Natural killer cell treated with Interleukin-12 subunit alpha and Interleukin-12 subunit beta and Interleukin-15 and Interleukin-18, amount 100 ng/mL, for 72 hours (primary cell): ENCODE measurements around the gene PHOX2B. TPM values are rescaled to one million over a fixed set of nuclear protein-coding genes. Genes with fewer than 3 reads are reported as not detected.

Experiments
- ATAC-seq, 2 donors: fragments of 150-1000 bp; cut with Tn5 transposase in 1 of 2; sonication (Bioruptor Pico), chemical (Tn5 transposase) in 1 of 2; 2 replicates each; pipeline ENCODE4 v1.10.0; 2021
- DNase-seq: peaks from one replicate; pipeline ENCODE4 v3.0.0; 2022; ENCODE audit warnings: low spot score
- H3K27ac Mint-ChIP-seq, 2 donors: 1 replicate in 1 of 2; 2 replicates in 1 of 2; pipeline ENCODE4 v1.8.0; 2022; ENCODE audit warnings: mixed read lengths in 2 of 2, mild to moderate bottlenecking in 1 of 2, moderate library complexity in 1 of 2
- H3K27me3 Mint-ChIP-seq, 2 donors: 1 replicate in 1 of 2; 2 replicates in 1 of 2; pipeline ENCODE4 v1.8.0; 2022; ENCODE audit warnings: mixed read lengths in 2 of 2
- H3K36me3 Mint-ChIP-seq: one replicate; pipeline ENCODE4 v1.8.0; 2022; ENCODE audit warnings: mixed read lengths
- H3K4me1 Mint-ChIP-seq, 2 donors: 1 replicate in 1 of 2; 2 replicates in 1 of 2; pipeline ENCODE4 v1.8.0; 2022; ENCODE audit warnings: low read depth in 2 of 2, mixed read lengths in 2 of 2, mild to moderate bottlenecking in 1 of 2
- H3K4me3 Mint-ChIP-seq: one replicate; pipeline ENCODE4 v1.8.0; 2022; ENCODE audit warnings: mixed read lengths
- H3K9me3 Mint-ChIP-seq: 2 replicates; pipeline ENCODE4 v1.8.0; 2022; ENCODE audit warnings: mixed read lengths
- total RNA-seq, 2 donors: library from RNA; stranded (reverse); gene quantifications; one replicate each; pipeline ENCODE4 v1.2.3, GENCODE V29; 2022

The PHOX2B gene
- total RNA-seq, result not detected

DNA sequence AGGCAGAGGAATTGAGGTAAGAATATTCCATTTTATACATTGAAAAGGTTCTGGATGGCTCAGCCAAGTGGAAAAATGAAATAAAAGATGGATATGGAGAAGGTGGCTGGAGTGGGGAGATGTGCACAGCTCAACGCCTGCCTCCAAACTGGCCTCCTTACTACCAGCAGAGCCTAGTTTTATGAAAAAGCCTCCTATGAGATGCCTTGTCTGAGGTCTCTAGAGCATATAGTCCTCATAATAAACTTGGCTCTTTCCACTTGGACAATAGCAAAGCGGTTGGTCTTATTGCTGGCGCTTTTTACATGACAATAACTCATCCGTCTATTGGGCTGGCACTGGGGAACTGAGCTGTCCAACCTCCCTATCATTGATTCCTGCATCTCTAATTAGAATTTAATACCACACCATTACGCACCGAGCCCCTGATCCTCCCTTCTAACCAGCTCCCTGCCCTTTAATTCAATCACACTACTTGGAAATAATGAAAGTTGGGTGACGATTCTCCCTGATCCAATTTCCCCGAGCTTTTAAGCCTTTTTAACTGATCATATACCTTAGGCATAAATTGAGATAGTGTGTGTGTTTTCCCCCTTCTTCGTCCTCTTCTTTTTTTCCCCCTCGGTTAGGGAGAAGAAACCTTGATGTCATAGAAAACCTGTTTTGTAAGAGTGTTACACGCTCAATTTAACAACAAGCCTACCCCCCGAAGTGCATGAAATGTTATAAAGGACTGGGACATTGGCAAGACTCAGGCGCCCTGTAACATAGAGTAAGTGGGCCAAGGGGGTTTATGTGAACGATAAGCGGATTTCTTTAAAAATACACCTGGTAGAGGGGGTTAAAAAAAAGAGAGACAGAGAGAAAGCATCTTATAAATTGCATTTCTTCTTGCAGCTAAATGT lies at the start of gene PHOX2B:
Gene PHOX2B, minus strand, starts transcription at position 155 of the 905 bp plus-strand sequence. Its CDS starts 115 bp downstream, at position 40.
- no peaks in the 10 kb centered on the region for H3K9me3 Mint-ChIP-seq
- no peak for ATAC-seq
- H3K36me3 Mint-ChIP-seq, result peaks cover 7% of the 10 kb centered on the region
- no peak within 1 kb of the TSS for H3K27ac Mint-ChIP-seq
- no peak within 1 kb of the TSS for H3K4me3 Mint-ChIP-seq
- peaks cover 0 to 4% of the 10 kb centered on the region in 2 donors for H3K4me1 Mint-ChIP-seq
- DNase-seq, result no peak
- peaks cover 64 to 75% of the 10 kb centered on the region in 2 donors for H3K27me3 Mint-ChIP-seq

DNA sequence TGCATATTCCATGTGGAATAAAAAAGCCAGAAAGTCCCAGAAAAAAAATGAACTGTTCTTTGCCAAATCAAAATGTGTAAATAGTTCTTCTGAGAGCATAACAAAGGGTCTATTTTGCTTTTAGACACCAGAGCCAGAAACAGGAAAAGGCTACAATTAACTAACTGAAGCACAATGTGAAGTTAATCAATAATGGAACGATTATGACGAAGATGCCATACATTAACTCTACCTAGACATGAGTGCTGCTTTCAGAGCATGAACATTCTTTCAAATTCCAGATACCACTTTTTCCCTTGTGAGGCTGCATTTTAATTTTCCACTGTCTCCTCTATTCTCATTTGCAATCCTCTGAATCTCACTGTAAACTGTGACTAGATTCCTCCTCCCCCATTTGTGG lies 48.7 kb upstream of the PHOX2B start:
- peaks cover 4% of the 10 kb centered on the region for H3K9me3 Mint-ChIP-seq
- no peaks in the 10 kb centered on the region for H3K36me3 Mint-ChIP-seq
- H3K27ac Mint-ChIP-seq, result no peak overlapping the region
- H3K27me3 Mint-ChIP-seq, result peaks cover 5 to 7% of the 10 kb centered on the region in 2 donors
- DNase-seq (no peak), ATAC-seq (no peak)
- no peaks in the 10 kb centered on the region for H3K4me1 Mint-ChIP-seq
- H3K4me3 Mint-ChIP-seq, result no peak overlapping the region

GRCh38 chr4:41796545-41797210 lies 48.2 kb upstream of the PHOX2B start:
- no peak for DNase-seq
- Mint-ChIP-seq H3K4me3 (no peak overlapping the region), H3K36me3 (no peaks in the 10 kb centered on the region), H3K27me3 (peaks cover 5 to 7% of the 10 kb centered on the region in 2 donors), H3K4me1 (no peaks in the 10 kb centered on the region), H3K27ac (no peak overlapping the region), H3K9me3 (peaks cover 4% of the 10 kb centered on the region)
- no peak for ATAC-seq

DNA sequence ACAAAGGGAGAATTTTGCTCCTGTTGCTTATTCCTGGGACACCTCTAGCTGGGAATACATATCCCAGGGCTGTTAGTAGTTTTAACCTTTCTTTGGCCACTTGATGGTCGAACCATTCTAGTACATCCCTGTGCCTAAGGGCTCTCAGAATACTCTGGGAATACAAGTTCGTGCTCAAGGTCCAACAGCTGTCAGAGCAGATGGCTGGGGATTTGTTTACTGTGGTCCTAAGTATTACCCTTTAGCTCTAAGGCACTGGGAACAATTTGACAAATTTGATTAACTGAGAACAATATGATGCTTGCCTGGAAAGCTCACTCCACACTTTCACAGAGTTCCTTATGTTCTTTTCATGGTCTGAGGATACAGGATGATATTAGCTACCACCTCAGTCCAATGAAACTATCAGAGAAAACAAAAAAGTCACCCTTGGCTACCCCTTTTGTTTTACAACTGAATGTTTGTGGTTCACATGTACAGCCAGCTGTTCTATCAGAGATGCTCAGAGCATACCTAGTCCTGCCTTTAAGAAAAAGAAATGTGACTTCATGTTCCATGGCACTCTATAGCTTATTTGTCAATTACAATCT lies 47.4 kb upstream of the PHOX2B start:
- ATAC-seq, result no peak
- no peak for DNase-seq
- no peak overlapping the region for H3K4me3 Mint-ChIP-seq
- no peaks in the 10 kb centered on the region for H3K4me1 Mint-ChIP-seq
- no peaks in the 10 kb centered on the region for H3K36me3 Mint-ChIP-seq
- H3K27me3 Mint-ChIP-seq, result peaks cover 9 to 11% of the 10 kb centered on the region in 2 donors
- H3K27ac Mint-ChIP-seq, result no peak overlapping the region
- no peaks in the 10 kb centered on the region for H3K9me3 Mint-ChIP-seq

- ATAC-seq (no peak), DNase-seq (no peak)
- no peaks in the 10 kb centered on the region for H3K9me3 Mint-ChIP-seq
- no peaks in the 10 kb centered on the region for H3K36me3 Mint-ChIP-seq
- H3K27ac Mint-ChIP-seq, result no peak overlapping the region
- peaks cover 9 to 17% of the 10 kb centered on the region in 2 donors for H3K27me3 Mint-ChIP-seq
- H3K4me3 Mint-ChIP-seq, result no peak overlapping the region
- H3K4me1 Mint-ChIP-seq, result no peaks in the 10 kb centered on the region
Observed at GRCh38 chr4:41792166-41792565, 43.6 kb upstream of the PHOX2B start.

DNA sequence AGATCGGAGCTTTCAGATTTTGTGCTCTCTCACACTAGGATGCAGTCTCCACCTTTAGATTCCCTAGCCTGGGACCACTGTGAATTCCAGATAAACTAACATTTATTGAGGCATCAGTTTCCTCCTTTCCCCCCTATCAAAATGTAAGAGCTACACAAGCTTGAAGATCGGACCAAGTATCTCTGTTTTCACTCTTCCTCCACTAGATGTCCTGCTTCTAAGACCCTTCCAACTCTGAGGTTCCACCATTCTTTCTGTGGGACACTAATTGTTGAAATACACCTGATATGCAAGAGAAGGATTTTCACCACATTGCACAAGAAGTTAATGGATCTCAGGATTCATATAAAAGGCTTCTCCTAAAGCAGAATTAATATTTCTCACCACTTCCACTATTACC lies 43.0 kb upstream of the PHOX2B start:
- no peaks in the 10 kb centered on the region for H3K36me3 Mint-ChIP-seq
- ATAC-seq, result no peak

GRCh38 chr4:41787931-41788330 lies 39.4 kb upstream of the PHOX2B start:
- no peaks in the 10 kb centered on the region for H3K36me3 Mint-ChIP-seq
- H3K27me3 Mint-ChIP-seq, result peaks cover 9 to 22% of the 10 kb centered on the region in 2 donors
- no peak for DNase-seq
- H3K9me3 Mint-ChIP-seq, result no peaks in the 10 kb centered on the region
- no peak overlapping the region for H3K4me3 Mint-ChIP-seq
- H3K27ac Mint-ChIP-seq, result no peak overlapping the region
- no peaks in the 10 kb centered on the region for H3K4me1 Mint-ChIP-seq
- no peak for ATAC-seq

More for the DNA sequence above, 43.0 kb upstream of the PHOX2B start:
- peaks cover 9 to 19% of the 10 kb centered on the region in 2 donors for H3K27me3 Mint-ChIP-seq
- no peaks in the 10 kb centered on the region for H3K9me3 Mint-ChIP-seq
- H3K27ac Mint-ChIP-seq, result no peak overlapping the region
- no peak overlapping the region for H3K4me3 Mint-ChIP-seq
- H3K4me1 Mint-ChIP-seq, result no peaks in the 10 kb centered on the region
- no peak for DNase-seq

GRCh38 chr4:41785665-41786064 lies 37.1 kb upstream of the PHOX2B start:
- no peaks in the 10 kb centered on the region for H3K9me3 Mint-ChIP-seq
- ATAC-seq, result no peak
- H3K4me1 Mint-ChIP-seq, result no peaks in the 10 kb centered on the region
- no peak overlapping the region for H3K27ac Mint-ChIP-seq
- H3K4me3 Mint-ChIP-seq, result no peak overlapping the region
- H3K36me3 Mint-ChIP-seq, result no peaks in the 10 kb centered on the region
- H3K27me3 Mint-ChIP-seq, result peaks cover 0 to 11% of the 10 kb centered on the region in 2 donors
- no peak for DNase-seq

DNA sequence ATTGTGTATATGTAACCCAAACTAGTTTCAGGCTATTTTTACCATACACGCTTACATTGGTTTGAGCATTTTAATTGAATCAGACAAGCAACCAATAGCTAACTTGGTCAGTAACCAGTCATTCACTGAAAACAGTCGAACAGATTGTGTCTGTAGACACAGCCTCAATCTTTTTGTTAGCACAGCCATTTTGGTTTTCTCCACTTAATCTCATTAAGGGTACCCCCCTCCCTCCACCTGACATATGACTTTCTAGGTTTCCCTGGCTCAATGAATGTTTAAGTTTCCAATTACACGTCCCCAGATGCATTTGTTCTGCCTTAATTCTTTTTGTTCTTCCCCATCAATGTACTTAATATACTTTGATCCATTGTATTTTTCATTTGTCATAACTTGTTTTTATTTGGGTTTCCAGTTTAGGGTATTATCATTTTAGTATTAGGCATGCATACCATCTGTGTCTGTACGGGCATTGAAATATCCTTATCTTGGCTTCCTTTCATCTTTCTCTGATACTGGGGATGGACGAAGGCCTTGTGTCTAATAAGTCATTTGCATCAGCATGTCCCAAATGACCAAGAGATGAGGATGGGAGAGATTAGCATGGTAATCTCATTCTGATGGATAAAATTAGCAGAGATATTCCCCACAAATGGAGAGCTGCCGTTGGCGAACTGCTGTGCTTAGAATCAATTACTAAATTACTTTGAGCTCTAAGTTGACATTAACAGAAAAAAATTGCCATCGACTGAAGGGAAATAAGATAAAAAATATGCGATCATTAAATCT lies 35.9 kb upstream of the PHOX2B start:
- Mint-ChIP-seq H3K36me3 (no peaks in the 10 kb centered on the region), H3K4me3 (no peak overlapping the region), H3K27ac (no peak overlapping the region), H3K4me1 (no peaks in the 10 kb centered on the region), H3K27me3 (peaks cover 0 to 5% of the 10 kb centered on the region in 2 donors), H3K9me3 (no peaks in the 10 kb centered on the region)
- ATAC-seq (no peak), DNase-seq (no peak)

DNA sequence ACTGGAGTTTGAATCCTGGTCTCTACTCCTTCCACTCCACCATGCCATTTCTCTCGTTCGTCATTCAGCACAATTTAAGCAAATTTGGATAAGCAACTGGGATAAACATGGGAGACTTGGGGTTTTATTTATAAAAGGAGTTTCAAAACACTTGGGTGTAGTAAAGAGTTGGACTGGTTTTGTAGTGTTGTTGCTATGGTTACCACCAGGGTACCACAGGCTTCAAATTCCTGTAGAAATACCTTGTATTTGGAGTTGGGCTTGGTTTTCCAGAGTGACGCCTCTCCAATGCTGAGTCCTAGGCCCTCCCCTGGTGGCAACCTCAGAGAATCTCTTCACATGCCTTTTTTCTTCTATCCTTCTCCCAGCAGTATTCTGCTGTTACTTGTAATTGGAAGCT lies 27.9 kb upstream of the PHOX2B start:
- Mint-ChIP-seq H3K4me3 (no peak overlapping the region), H3K4me1 (no peaks in the 10 kb centered on the region), H3K27me3 (peaks cover 0 to 7% of the 10 kb centered on the region in 2 donors), H3K27ac (no peak overlapping the region), H3K36me3 (no peaks in the 10 kb centered on the region), H3K9me3 (no peaks in the 10 kb centered on the region)
- DNase-seq, result no peak
- ATAC-seq, result no peak

DNA sequence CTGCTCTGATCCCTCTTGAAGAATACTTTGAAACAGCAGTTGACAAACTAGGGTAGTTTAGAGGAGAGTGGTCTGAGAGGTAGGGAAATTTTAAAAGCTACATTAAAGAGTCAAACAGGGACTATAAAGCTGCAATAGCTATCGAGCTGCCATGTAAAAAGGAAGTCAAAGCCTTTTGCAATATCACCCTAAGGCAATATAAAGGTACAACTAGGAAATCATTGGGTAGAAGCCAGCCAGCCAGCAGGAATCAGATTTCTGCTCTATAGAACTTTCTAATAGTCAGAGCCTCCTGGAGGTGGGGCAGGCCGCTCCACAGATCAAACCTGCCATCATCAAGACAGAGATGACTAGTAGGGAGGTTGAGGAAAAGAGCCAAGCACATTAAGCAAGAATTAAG lies 15.2 kb upstream of the PHOX2B start:
- no peak overlapping the region for H3K4me3 Mint-ChIP-seq

GRCh38 chr4:41758884-41759283 lies 10.4 kb upstream of the PHOX2B start:
- H3K9me3 Mint-ChIP-seq, result peaks cover 2% of the 10 kb centered on the region
- ATAC-seq, result no peak
- H3K27ac Mint-ChIP-seq, result no peak overlapping the region
- H3K4me3 Mint-ChIP-seq, result no peak overlapping the region
- H3K4me1 Mint-ChIP-seq, result peaks cover 0 to 2% of the 10 kb centered on the region in 2 donors
- H3K36me3 Mint-ChIP-seq, result no peaks in the 10 kb centered on the region
- peaks cover 29 to 33% of the 10 kb centered on the region in 2 donors for H3K27me3 Mint-ChIP-seq
- DNase-seq, result no peak

More for the DNA sequence above, 15.2 kb upstream of the PHOX2B start:
- Mint-ChIP-seq H3K27me3 (peaks cover 15 to 16% of the 10 kb centered on the region in 2 donors), H3K36me3 (no peaks in the 10 kb centered on the region), H3K9me3 (peaks cover 2% of the 10 kb centered on the region), H3K27ac (no peak overlapping the region), H3K4me1 (peaks cover 0 to 2% of the 10 kb centered on the region in 2 donors)
- no peak for ATAC-seq
- DNase-seq, result no peak

DNA sequence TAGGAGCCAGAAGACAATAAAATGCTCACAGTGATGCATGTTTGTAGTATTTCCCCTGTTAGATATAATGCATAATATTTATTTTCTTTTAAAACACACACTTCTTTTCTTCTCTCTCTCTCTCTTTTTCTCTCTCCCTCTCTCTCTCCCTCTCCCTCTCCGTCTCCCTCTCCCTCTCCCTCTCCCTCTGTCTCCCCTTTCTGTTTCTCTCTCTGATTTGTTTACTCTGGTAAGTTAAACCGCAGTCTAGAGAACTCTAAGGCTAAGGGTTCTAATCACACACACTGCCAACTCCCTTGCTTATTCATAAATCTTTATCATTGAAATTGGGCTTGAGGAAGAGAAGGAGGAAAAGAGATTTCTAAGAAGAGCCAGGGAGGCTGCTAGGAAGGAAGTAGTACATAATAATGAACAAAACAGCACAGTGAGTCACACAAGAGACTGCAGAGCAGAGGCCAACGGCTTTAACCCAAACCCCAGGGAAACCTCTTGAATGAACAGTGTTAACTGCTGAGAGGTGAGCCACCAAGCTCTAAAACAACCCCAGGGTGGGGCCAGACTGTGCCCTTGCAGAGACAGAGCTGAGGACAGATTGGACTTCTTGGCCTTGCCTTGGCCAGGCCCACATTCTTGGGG lies 9.1 kb upstream of the PHOX2B start:
- no peaks in the 10 kb centered on the region for H3K9me3 Mint-ChIP-seq
- no peaks in the 10 kb centered on the region for H3K36me3 Mint-ChIP-seq
- no peak overlapping the region for H3K4me3 Mint-ChIP-seq
- ATAC-seq (no peak), DNase-seq (no peak)
- no peak overlapping the region for H3K27ac Mint-ChIP-seq
- H3K4me1 Mint-ChIP-seq, result peaks cover 0 to 2% of the 10 kb centered on the region in 2 donors
- peaks cover 34 to 38% of the 10 kb centered on the region in 2 donors for H3K27me3 Mint-ChIP-seq
